ENCODE measurements around the gene PTBP3.

DNA sequence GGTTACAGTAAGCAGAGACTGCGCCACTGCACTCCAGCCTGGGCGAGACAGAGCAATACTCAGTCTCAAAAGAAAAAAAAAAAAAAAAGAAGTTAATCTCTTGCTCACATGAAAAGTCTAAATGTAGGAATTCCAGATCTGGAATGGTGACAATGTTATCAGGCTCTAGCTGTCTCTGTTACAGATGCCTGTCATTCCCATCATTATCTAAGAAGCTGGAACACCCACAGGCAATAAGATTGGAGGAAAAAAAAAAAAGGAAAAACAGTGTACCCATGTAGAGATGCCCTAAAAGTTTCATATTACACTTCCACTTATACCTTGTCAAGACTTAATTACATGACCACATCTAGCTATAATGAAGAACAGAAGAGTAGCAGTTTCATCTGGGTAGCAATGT, 38.2 kb downstream of the PTBP3 start:
- TF ChIP-seq, protein P1, sequence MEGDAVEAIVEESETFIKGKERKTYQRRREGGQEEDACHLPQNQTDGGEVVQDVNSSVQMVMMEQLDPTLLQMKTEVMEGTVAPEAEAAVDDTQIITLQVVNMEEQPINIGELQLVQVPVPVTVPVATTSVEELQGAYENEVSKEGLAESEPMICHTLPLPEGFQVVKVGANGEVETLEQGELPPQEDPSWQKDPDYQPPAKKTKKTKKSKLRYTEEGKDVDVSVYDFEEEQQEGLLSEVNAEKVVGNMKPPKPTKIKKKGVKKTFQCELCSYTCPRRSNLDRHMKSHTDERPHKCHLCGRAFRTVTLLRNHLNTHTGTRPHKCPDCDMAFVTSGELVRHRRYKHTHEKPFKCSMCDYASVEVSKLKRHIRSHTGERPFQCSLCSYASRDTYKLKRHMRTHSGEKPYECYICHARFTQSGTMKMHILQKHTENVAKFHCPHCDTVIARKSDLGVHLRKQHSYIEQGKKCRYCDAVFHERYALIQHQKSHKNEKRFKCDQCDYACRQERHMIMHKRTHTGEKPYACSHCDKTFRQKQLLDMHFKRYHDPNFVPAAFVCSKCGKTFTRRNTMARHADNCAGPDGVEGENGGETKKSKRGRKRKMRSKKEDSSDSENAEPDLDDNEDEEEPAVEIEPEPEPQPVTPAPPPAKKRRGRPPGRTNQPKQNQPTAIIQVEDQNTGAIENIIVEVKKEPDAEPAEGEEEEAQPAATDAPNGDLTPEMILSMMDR (conservative IDR thresholded peaks at IDR 0.05 in 1 of 2, IDR thresholded peaks at IDR 0.05 in 1 of 2; ENCODE audit: extremely low read depth in 1 of 2, insufficient read depth in 1 of 2, low read depth in 1 of 2, low read length in 2 of 2), result no peak
- TF ChIP-seq EZH2 (IDR thresholded peaks at IDR 0.05; ENCODE audit: borderline replicate concordance, low read length), result no peak

Data from mammary epithelial cell (primary cell).